H1 (cell line): ENCODE data around the gene ZNF106. TPM values are rescaled to one million over a fixed set of nuclear protein-coding genes. Genes with fewer than 3 reads are reported as not detected.

Source experiments
- CTCF ChIA-PET: fragments of 300-600 bp; sonication (Branson Sonifier 250); formaldehyde crosslinking; loops from one replicate; lab custom pipeline; 2021; ENCODE audit not compliant: partially characterized antibody; lab: Charles Lee
- POLR2A ChIA-PET: fragments of 300-600 bp; sonication (Branson Sonifier 250); formaldehyde crosslinking; loops from one replicate; lab custom pipeline; 2021; ENCODE audit warnings: inconsistent platforms; ENCODE audit not compliant: partially characterized antibody; lab: Charles Lee
- DNase-seq, 2 experiments: peaks; one replicate each; pipeline versions ENCODE4 v3.0.0 to v3.0.0-alpha.2; 2010 to 2022; ENCODE audit warnings: low spot score in 2 of 2, low read depth in 1 of 2, mixed read lengths in 1 of 2
- FAIRE-seq: peaks from 2 replicates; lab custom pipeline; 2011; peaks lifted over from hg19 to GRCh38; lab: Jason Lieb, UNC
- H2AFZ ChIP-seq: 2 replicates; pipeline ENCODE4 v1.8.1; 2012; ENCODE audit warnings: low read length, inconsistent platforms
- H2AK5ac ChIP-seq: 2 replicates; pipeline ENCODE4 v1.6.1; 2013; ENCODE audit warnings: low read depth, low read length
- H2BK120ac ChIP-seq: replicated peaks from 2 replicates; pipeline ENCODE3; 2013; ENCODE audit warnings: low read depth, low read length, inconsistent platforms
- H2BK12ac ChIP-seq: 2 replicates; pipeline ENCODE4 v1.6.1; 2013; ENCODE audit warnings: low read depth, low read length
- H2BK15ac ChIP-seq: 2 replicates; pipeline ENCODE4 v1.6.1; 2013; ENCODE audit warnings: low read length
- H2BK20ac ChIP-seq: 2 replicates; pipeline ENCODE4 v1.6.1; 2013; ENCODE audit warnings: low read length
- H2BK5ac ChIP-seq: 2 replicates; pipeline ENCODE4 v1.6.1; 2013; ENCODE audit warnings: low read depth, low read length
- H3K14ac ChIP-seq: 2 replicates; pipeline ENCODE4 v1.6.1; 2013; ENCODE audit warnings: inconsistent platforms; ENCODE audit not compliant: insufficient read length
- H3K18ac ChIP-seq: 2 replicates; pipeline ENCODE4 v1.6.1; 2013; ENCODE audit warnings: low read length; ENCODE audit errors: extremely low read depth
- H3K23ac ChIP-seq: 2 replicates; pipeline ENCODE4 v1.6.1; 2013; ENCODE audit warnings: inconsistent platforms; ENCODE audit not compliant: insufficient read length
- H3K23me2 ChIP-seq: 2 replicates; pipeline ENCODE4 v1.6.1; 2013; ENCODE audit warnings: low read depth, low read length
- H3K27ac ChIP-seq: 2 replicates; pipeline ENCODE4 v1.6.1; 2011; ENCODE audit warnings: low read depth, low read length, inconsistent platforms
- H3K27me3 ChIP-seq, 4 experiments: replicated peaks in 1 of 4; 1 replicate in 1 of 4; 2 replicates in 3 of 4; pipeline versions ENCODE4 v1.6.1 to v1.8.1; 2011 to 2013; ENCODE audit warnings: low read length in 3 of 4, mild to moderate bottlenecking in 3 of 4, inconsistent platforms in 2 of 4, mixed read lengths in 2 of 4, moderate library complexity in 1 of 4; ENCODE audit not compliant: control insufficient read depth in 3 of 4, insufficient read depth in 3 of 4; ENCODE audit errors: extremely low read depth in 1 of 4
- H3K36me3 ChIP-seq, 4 experiments: 2 replicates each; pipeline versions ENCODE4 v1.6.1 to v1.8.1; 2011 to 2013; ENCODE audit warnings: mild to moderate bottlenecking in 4 of 4, low read length in 3 of 4, moderate library complexity in 2 of 4, control low read depth in 1 of 4, inconsistent platforms in 1 of 4; ENCODE audit not compliant: insufficient read depth in 4 of 4, control insufficient read depth in 2 of 4
- H3K4ac ChIP-seq: replicated peaks from 2 replicates; pipeline ENCODE3; 2013; ENCODE audit warnings: low read length, low read depth, mixed read lengths, inconsistent platforms; ENCODE audit not compliant: insufficient read length
- H3K4me1 ChIP-seq, 4 experiments: replicated peaks in 1 of 4; 1 replicate in 1 of 4; 2 replicates in 3 of 4; pipeline versions ENCODE4 v1.6.1 to v1.8.1; 2011 to 2013; ENCODE audit warnings: low read length in 3 of 4, inconsistent platforms in 2 of 4, mixed read lengths in 1 of 4; ENCODE audit not compliant: insufficient read depth in 4 of 4, control insufficient read depth in 3 of 4
- H3K4me2 ChIP-seq, 2 experiments: 2 replicates each; pipeline versions ENCODE4 v1.6.1 to v1.8.1; 2011 to 2013; ENCODE audit warnings: low read depth in 2 of 2, low read length in 2 of 2, control low read depth in 1 of 2, inconsistent platforms in 1 of 2, mild to moderate bottlenecking in 1 of 2; ENCODE audit not compliant: insufficient read depth in 1 of 2
- H3K4me3 ChIP-seq, 4 experiments: fragments of 200-600, 300-600 bp in 1 of 4; sonication (generic), shearing (Covaris generic), sonication (Bioruptor Twin) in 1 of 4; 2 replicates each; pipeline versions ENCODE4 v1.5.1 to v1.8.1; 2011 to 2016; ENCODE audit warnings: low read length in 4 of 4, low read depth in 3 of 4, control low read depth in 2 of 4, inconsistent platforms in 2 of 4, mild to moderate bottlenecking in 2 of 4, mixed read lengths in 1 of 4, moderate library complexity in 1 of 4; ENCODE audit not compliant: insufficient read depth in 2 of 4; ENCODE audit errors: extremely low read depth in 1 of 4
- H3K56ac ChIP-seq: replicated peaks from 2 replicates; pipeline ENCODE3; 2013; ENCODE audit warnings: low read depth, mild to moderate bottlenecking, mixed read lengths, low read length, inconsistent platforms; ENCODE audit not compliant: insufficient read length
- H3K79me1 ChIP-seq: 2 replicates; pipeline ENCODE4 v1.6.1; 2013; ENCODE audit warnings: low read depth, low read length, control low read depth
- H3K79me2 ChIP-seq, 2 experiments: 2 replicates each; pipeline versions ENCODE4 v1.6.1 to v1.8.1; 2012 to 2013; ENCODE audit warnings: low read length in 2 of 2, mild to moderate bottlenecking in 2 of 2, inconsistent platforms in 1 of 2; ENCODE audit not compliant: insufficient read depth in 2 of 2, control insufficient read depth in 1 of 2
- H3K9ac ChIP-seq, 4 experiments: replicated peaks in 1 of 4; 1 replicate in 1 of 4; 2 replicates in 3 of 4; pipeline versions ENCODE4 v1.6.1 to v1.8.1; 2011 to 2013; ENCODE audit warnings: low read depth in 3 of 4, low read length in 3 of 4, control low read depth in 2 of 4, mild to moderate bottlenecking in 2 of 4, moderate library complexity in 2 of 4, inconsistent platforms in 1 of 4; ENCODE audit errors: extremely low read depth in 1 of 4
- H3K9me3 ChIP-seq, 2 experiments: 2 replicates each; pipeline versions ENCODE4 v1.6.1 to v1.8.1; 2012 to 2013; ENCODE audit warnings: mild to moderate bottlenecking in 2 of 2, moderate library complexity in 2 of 2, control low read depth in 1 of 2, inconsistent platforms in 1 of 2, low read depth in 1 of 2, low read length in 1 of 2, mixed read lengths in 1 of 2; ENCODE audit not compliant: insufficient read depth in 2 of 2
- H4K20me1 ChIP-seq, 2 experiments: replicated peaks in 1 of 2; 2 replicates each; pipeline versions ENCODE3 to v1.8.1; 2011 to 2013; ENCODE audit warnings: inconsistent platforms in 2 of 2, low read length in 2 of 2, mild to moderate bottlenecking in 1 of 2; ENCODE audit not compliant: insufficient read depth in 2 of 2, control insufficient read depth in 1 of 2
- H4K5ac ChIP-seq: 2 replicates; pipeline ENCODE4 v1.6.1; 2013; ENCODE audit warnings: low read length, low read depth, mixed read lengths, inconsistent platforms; ENCODE audit not compliant: insufficient read length
- H4K8ac ChIP-seq: 2 replicates; pipeline ENCODE4 v1.8.0; 2013; ENCODE audit warnings: mild to moderate bottlenecking, moderate library complexity, low read length, inconsistent platforms; ENCODE audit not compliant: insufficient read depth; ENCODE audit errors: extremely low read depth
- H4K91ac ChIP-seq: replicated peaks from 2 replicates; pipeline ENCODE3; 2013; ENCODE audit warnings: low read length, mixed read lengths, inconsistent platforms; ENCODE audit not compliant: insufficient read length
- BACH1 ChIP-seq: IDR thresholded peaks from 2 replicates; pipeline ENCODE4 v1.6.1; 2012; ENCODE audit warnings: low read length, improper control_type of control experiment
- CHD1 ChIP-seq: IDR thresholded peaks from 2 replicates; pipeline ENCODE4 v1.6.1; 2012; ENCODE audit warnings: low read depth, low read length, improper control_type of control experiment
- CHD2 ChIP-seq: IDR thresholded peaks from 2 replicates; pipeline ENCODE4 v1.6.1; 2012; ENCODE audit warnings: low read length, improper control_type of control experiment
- EZH2 ChIP-seq: fragments of 200-600 bp; sonication (generic); IDR thresholded peaks from 2 replicates; pipeline ENCODE4 v1.7.1; 2012; ENCODE audit warnings: low read depth, mild to moderate bottlenecking, moderate library complexity, low read length, inconsistent platforms; ENCODE audit not compliant: severe bottlenecking
- GTF2F1 ChIP-seq: IDR thresholded peaks from 2 replicates; pipeline ENCODE4 v1.6.1; 2012; ENCODE audit warnings: low read depth, low read length, improper control_type of control experiment, borderline replicate concordance
- HDAC2 ChIP-seq, 2 experiments: fragments of 300-600 bp in 1 of 2; sonication (generic) in 1 of 2; IDR thresholded peaks; 2 replicates each; pipeline ENCODE4 v1.6.1; 2011 to 2012; ENCODE audit warnings: low read depth in 2 of 2, low read length in 2 of 2, mild to moderate bottlenecking in 2 of 2, moderate library complexity in 2 of 2, borderline replicate concordance in 1 of 2, inconsistent platforms in 1 of 2
- JUN ChIP-seq: IDR thresholded peaks from 2 replicates; pipeline ENCODE4 v1.6.1; 2011; ENCODE audit warnings: low read depth, mild to moderate bottlenecking, improper control_type of control experiment, low read length
- RNF2 ChIP-seq: fragments of 200-900, 300-1000 bp; sonication (generic); IDR thresholded peaks from 2 replicates; pipeline ENCODE4 v1.7.1; 2016; ENCODE audit warnings: borderline replicate concordance, low read depth, mild to moderate bottlenecking, antibody characterized with exemption, low read length; ENCODE audit not compliant: poor library complexity, severe bottlenecking; ENCODE audit errors: missing control alignments
- SAP30 ChIP-seq: fragments of 300-600 bp; sonication (generic); IDR thresholded peaks from 2 replicates; pipeline ENCODE4 v1.7.1; 2012; ENCODE audit warnings: low read length, moderate library complexity, mild to moderate bottlenecking, inconsistent platforms; ENCODE audit not compliant: insufficient read depth, insufficient replicate concordance
- SIN3A ChIP-seq, 2 experiments: IDR thresholded peaks in 1 of 2; conservative IDR thresholded peaks in 1 of 2; 2 replicates each; pipeline ENCODE4 v1.6.1; 2011 to 2012; ENCODE audit warnings: low read length in 2 of 2, improper control_type of control experiment in 1 of 2, low read depth in 1 of 2, mild to moderate bottlenecking in 1 of 2
- SRF ChIP-seq: IDR thresholded peaks from 2 replicates; pipeline ENCODE4 v1.6.1; 2011; ENCODE audit warnings: mild to moderate bottlenecking, low read depth, low read length, moderate library complexity
- USF2 ChIP-seq: IDR thresholded peaks from 2 replicates; pipeline ENCODE4 v1.6.1; 2011; ENCODE audit warnings: low read length, improper control_type of control experiment
- WGBS, 2 experiments: shearing (Covaris generic) in 1 of 2; methylation state at CpG; one replicate each; pipeline versions ENCODE4 v1.1.6 to v1.1.7; 2013 to 2015; ENCODE audit warnings: low lambda C conversion rate in 2 of 2, mixed read lengths in 2 of 2, inconsistent platforms in 1 of 2, low coverage in 1 of 2, missing lambda C conversion rate in 1 of 2; ENCODE audit not compliant: insufficient replicate concordance in 2 of 2, insufficient coverage in 1 of 2, insufficient read length in 1 of 2; ENCODE audit errors: extremely low coverage in 1 of 2, missing lambda C conversion rate in 1 of 2; 5-methylcytosine and 5-hydroxymethylcytosine counted together
- polyA plus RNA-seq, 7 experiments: library from polyadenylated mRNA; depleted of rRNA in 3 of 7; stranded (reverse) in 5 of 7; unstranded in 2 of 7; fragments of >200 nt in 5 of 7; fragments of 200-250 nt in 2 of 7; gene quantifications; 1 replicate in 5 of 7; 2 replicates in 1 of 7; 4 replicates in 1 of 7; pipeline versions ENCODE4 v1.2.1 to v1.2.3, GENCODE V29; 2011 to 2013; ENCODE audit warnings: missing spikeins in 2 of 7, mixed read lengths in 2 of 7
- total RNA-seq: library from RNA; stranded (reverse); fragmentation: NEBNext Ultra II Directional; extraction: Animal tissue kit (Norgen Biotek cat#: 25700); gene quantifications from 2 replicates; pipeline ENCODE4 v1.2.1, GENCODE V29; 2021

The ZNF106 gene
- total and polyA plus RNA-seq, 2 of the 8 experiments (the other 6 are each of a cell fraction or from before 2014, with no cell fraction given), result 18.2 to 62.0 TPM

- ChIA-PET CTCF (interaction anchor here (0.6 kb wide), 1 partner anchor 96 kb away, joined by 4 read pairs; no protein-coding TSS in a partner anchor), POLR2A (interaction anchor here (0.9 kb wide), 1 partner anchor 35 kb away, joined by 3 read pairs; no protein-coding TSS in a partner anchor)
- Histone ChIP-seq H2BK15ac (no peak overlapping the region), H3K79me1 (peaks cover 5% of the 10 kb centered on the region), H3K23ac (no peak overlapping the region), H3K9ac (no peak overlapping the region), H3K36me3 (peaks cover 0 to 19% (median 4%) of the 10 kb centered on the region in 4 experiments; a peak in 6 of 8 replicates), H3K4me3 (no peak overlapping the region), H2AFZ (no peak overlapping the region), H4K5ac (no peak overlapping the region), H4K20me1 (peaks cover 0 to 2% of the 10 kb centered on the region in 2 experiments), H4K91ac (no peak overlapping the region), H2BK120ac (no peak overlapping the region), H3K4ac (no peak overlapping the region), H3K79me2 (peaks cover 0 to 13% of the 10 kb centered on the region in 2 experiments; a peak in 1 of 4 replicates), H2BK5ac (no peak overlapping the region), H3K56ac (no peak overlapping the region), H3K9me3 (no peaks in the 10 kb centered on the region), H4K8ac (no peak overlapping the region), H3K23me2 (no peaks in the 10 kb centered on the region), H2BK20ac (no peak overlapping the region), H3K14ac (no peak overlapping the region), H3K18ac (no peak overlapping the region), H3K4me2 (no peak overlapping the region), H3K27ac (no peak overlapping the region), H3K27me3 (no peaks in the 10 kb centered on the region), H3K4me1 (no peaks in the 10 kb centered on the region), H2BK12ac (no peak overlapping the region), H2AK5ac (no peak overlapping the region)
- FAIRE-seq (no peak), DNase-seq (no peak)
- 82% methylated on average over 4 of the region's 4 CpGs; no CpG with 5 or more reads in 1 of the 2 experiments for WGBS, 2 experiments
- TF ChIP-seq CHD2 (no peak), RNF2 (no peak), SAP30 (no peak), GTF2F1 (no peak), BACH1 (no peak), HDAC2 (IDR thresholded peaks at IDR 0.05; ENCODE audit: borderline replicate concordance in 1 of 2, low read depth in 2 of 2, low read length in 2 of 2) (no peak), SRF (no peak), CHD1 (no peak), USF2 (no peak), JUN (no peak), SIN3A (conservative IDR thresholded peaks at IDR 0.05 in 1 of 2, IDR thresholded peaks at IDR 0.05 in 1 of 2; ENCODE audit: low read depth in 1 of 2, low read length in 2 of 2) (no peak), EZH2 (no peak)
Measured at GRCh38 chr15:42511007-42511391, 20.1 kb upstream of the ZNF106 start.
